IPS-11a (cell line): ENCODE data around the gene ZNF683.
"Not testable (repeated sequence)": the region's sequence is repeated elsewhere in the genome, so short reads cannot be mapped to it uniquely, and the experiment has no call there.

Experiments used
- H3K4me3 ChIP-seq: one replicate; pipeline ENCODE4 v1.5.1; 2013; ENCODE audit warnings: low read depth, low read length, control low read depth

Gene ZNF683

GRCh38 chr1:26372611-26373010 lies at the start of gene ZNF683:
ZNF683 (minus strand) TSS chr1:26372750; CDS start chr1:26368571, 4,179 bp downstream.
- not testable (repeated sequence) for H3K4me3 ChIP-seq

DNA sequence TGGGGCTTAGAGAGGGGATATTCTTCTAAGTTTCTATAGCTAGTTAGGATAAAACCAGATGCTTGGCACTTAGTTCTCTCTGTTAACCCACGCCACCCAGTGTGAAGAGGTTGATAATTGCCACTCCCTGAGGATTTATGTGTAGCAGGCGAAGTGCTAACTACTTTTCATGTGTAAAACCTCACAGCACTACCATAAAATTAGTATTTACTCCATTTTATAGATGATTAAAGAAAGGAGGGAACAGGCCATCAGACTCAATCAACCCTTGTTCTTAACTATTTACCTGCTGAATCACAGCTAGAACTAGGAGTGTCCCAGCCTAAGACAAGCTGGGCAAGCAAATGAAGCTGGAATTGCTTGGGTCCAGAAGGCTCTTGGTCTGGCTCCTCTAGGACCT lies 46.9 kb upstream of the ZNF683 start:
- H3K4me3 ChIP-seq, result no peak overlapping the region

GRCh38 chr1:26418865-26419349 lies 46.4 kb upstream of the ZNF683 start:
- no peak overlapping the region for H3K4me3 ChIP-seq

GRCh38 chr1:26417111-26417759 lies 44.7 kb upstream of the ZNF683 start:
- no peak overlapping the region for H3K4me3 ChIP-seq

DNA sequence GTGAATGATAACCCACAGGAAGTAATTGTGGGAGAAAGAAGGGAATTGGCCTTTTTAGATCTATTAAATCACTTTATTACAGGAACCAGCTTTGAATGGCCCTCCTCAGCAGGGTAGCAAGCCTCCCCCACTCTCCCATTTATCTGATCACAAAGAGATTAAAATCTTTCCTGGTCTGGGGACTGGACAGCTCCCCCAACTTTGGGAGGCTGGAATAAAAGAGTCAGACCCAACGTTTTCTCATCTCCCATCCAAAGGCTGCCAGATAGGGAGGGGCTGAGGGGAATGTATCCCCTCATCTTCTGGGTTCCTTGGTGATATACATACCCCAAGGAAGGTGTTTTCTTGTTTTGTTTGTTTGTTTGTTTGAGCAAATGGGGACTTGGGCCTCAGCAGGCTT lies 40.5 kb upstream of the ZNF683 start:
- peak overlapping the region; percentile 98 for H3K4me3 ChIP-seq

GRCh38 chr1:26412180-26412840 lies 39.8 kb upstream of the ZNF683 start:
- H3K4me3 ChIP-seq, result peak overlapping the region; percentile 98

DNA sequence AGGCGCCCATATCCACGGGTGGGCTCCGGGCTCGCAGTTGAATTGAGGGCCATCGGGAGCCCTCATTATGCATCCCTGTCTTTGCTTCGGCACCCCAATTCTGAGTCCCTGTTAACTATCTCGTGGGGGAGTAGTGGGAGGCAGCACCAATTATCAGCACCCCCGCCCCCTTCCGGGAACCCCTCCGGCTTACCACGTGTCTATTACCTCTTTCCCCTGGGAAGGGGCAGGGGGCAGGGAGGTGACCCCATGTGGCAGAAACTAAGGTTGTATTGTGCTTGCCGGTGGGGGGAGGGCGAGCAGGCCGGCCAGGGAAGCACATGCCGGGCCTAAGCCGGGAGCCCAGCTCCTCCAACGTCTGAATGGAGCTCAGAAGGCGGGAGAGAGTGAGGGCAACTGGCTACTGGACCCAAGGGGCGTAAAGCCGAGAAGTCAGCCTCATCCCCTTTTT lies 39.1 kb upstream of the ZNF683 start:
- peak overlapping the region; percentile 98 for H3K4me3 ChIP-seq

- peak within 1 kb of the TSS; percentile 98 for H3K4me3 ChIP-seq
Observed at GRCh38 chr1:26410706-26411623, 38.4 kb upstream of the ZNF683 start, which contains the start of gene LIN28A. LIN28A (plus strand) TSS chr1:26410817; CDS start chr1:26410892, 75 bp downstream.

DNA sequence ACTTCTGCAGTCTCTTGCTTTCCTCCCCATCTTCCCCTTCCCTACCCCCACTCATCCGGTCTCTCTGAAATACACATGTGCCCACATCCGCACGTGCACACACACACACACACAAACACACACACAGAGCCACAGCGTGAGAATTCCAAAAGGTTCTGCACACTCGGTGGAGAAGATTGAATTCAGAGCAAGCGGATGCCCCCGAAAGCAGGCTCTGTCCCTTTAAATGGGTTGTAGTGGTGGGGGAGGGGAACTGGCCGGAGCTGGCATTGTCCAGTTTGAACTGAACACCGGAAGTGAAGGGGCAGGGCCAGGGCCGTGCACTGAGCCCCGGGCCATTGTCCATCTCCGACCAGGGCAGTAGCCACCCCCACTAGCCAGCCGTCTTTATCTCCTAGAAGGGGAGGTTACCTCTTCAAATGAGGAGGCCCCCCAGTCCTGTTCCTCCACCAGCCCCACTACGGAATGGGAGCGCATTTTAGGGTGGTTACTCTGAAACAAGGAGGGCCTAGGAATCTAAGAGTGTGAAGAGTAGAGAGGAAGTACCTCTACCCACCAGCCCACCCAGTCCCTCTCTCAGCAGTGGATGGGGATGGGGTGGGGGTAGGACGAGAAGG lies 36.7 kb upstream of the ZNF683 start:
- H3K4me3 ChIP-seq, result peak overlapping the region; percentile 30

DNA sequence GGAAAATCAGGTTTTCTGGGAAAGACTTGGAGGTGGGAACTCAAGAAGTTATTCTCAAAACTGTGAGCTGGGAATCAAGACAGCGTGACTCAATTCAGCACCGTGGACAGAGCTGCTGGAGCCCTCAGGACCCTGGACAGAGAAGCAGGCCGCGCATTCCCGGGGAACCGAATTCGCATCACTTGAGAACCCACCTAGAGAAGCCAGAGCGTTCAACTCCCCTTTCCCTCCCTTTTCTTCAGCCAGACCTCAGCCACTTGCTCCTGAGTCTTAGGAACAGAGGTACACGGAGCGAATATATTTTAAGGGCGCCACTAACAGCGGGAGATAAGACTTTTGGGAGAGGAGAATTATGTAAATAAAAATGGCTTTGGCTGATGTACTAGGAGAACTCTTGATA lies 36.1 kb upstream of the ZNF683 start:
- peak overlapping the region; percentile 30 for H3K4me3 ChIP-seq

GRCh38 chr1:26405281-26405915 lies 32.8 kb upstream of the ZNF683 start:
- no peak overlapping the region for H3K4me3 ChIP-seq

DNA sequence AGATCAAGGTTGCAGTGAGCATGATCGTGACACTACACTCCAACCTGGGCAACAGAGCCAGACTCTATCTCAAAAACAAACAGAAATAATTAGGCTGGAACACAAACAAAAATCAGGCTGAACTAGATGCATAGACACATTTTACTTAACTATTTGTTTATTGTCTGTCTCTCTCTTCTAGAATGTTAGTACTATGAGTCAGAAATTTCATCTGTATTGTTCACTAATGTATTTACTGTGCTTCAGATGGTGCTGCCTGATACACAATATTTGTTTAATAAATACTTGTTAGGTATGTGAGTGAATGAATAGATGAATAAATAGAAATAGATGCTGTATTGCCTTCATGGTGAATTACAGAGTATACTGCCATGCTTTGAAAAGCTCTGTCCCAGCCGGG lies 32.1 kb upstream of the ZNF683 start:
- no peak overlapping the region for H3K4me3 ChIP-seq

DNA sequence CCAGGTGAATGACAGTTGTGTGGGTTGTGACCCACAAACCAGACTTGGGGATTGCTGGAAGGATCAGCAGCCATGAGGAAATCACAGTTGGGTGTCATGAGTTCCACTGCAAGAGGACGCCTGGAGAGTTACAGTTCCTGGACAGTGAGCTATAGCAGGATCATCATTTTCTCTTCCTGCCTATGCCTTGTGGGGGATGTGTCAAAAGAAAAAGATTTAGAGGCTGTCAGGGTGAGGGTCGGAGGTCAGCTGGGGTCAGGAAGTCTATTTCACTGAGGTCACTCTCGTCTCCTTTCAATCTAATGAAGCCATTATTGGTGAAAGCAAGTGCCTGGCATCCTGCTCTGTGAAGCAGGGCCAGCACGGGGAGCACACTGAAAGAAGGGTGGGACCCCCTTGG lies 31.1 kb upstream of the ZNF683 start:
- no peak overlapping the region for H3K4me3 ChIP-seq

GRCh38 chr1:26401891-26402290 lies 29.3 kb upstream of the ZNF683 start:
- no peak overlapping the region for H3K4me3 ChIP-seq

DNA sequence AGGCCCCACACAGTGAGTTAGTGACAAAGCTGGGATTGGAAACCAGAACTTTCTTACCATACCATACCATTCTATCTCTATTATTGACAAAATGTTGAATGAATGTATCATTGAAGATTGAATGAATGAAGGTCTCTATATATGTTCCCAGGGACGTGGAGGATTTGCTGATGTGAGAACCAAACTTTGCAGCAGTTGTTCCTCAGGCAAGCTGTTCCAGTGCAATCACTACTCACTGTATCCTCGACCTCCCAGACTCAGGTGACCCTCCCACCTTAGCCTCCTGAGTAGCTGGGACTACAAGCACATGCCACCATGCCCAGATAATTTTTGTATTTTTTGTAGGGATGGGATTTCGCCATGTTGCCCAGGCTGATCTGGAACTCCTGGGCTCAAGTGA lies 26.5 kb upstream of the ZNF683 start:
- H3K4me3 ChIP-seq, result no peak overlapping the region

GRCh38 chr1:26395754-26396153 lies 23.2 kb upstream of the ZNF683 start:
- H3K4me3 ChIP-seq, result no peak overlapping the region

- H3K4me3 ChIP-seq, result no peak overlapping the region
Observed at GRCh38 chr1:26391450-26391849, 18.9 kb upstream of the ZNF683 start.

- no peak overlapping the region for H3K4me3 ChIP-seq
Observed at GRCh38 chr1:26389604-26390247, 17.2 kb upstream of the ZNF683 start.

DNA sequence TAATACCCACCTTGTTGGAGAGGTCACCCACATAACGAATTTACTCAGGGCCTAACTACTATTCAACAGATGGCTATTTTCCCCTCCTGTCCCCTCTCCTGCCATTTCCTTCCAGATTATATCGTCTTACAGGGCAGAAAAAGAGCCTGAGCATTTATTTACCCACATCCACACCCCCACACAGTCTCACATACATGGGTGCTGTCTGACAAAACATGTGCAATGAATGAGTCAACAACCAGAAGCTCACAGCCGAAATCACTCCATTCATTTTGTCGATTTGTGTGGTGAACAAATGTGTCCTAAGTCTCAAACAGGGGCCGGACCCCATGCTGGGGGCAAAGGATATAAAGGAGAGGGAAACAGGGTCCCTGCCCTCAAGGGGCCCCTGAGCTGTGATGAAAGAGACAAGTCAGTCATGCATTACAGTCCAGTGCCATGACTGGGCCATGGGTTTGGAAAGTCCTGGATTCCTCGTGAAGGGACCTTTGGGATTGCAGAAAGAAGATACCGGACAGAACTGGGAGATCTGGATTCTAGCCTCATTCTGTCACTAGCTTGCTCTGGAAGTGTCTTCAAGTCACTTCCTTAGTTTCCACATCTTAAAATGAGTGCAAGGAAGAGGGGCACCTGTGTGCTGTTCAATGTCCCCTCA lies 16.4 kb upstream of the ZNF683 start:
- no peak overlapping the region for H3K4me3 ChIP-seq
